G401.6 (cell line): ENCODE data around the gene SLIT1.
"Not testable (repeated sequence)": the region's sequence is repeated elsewhere in the genome, so short reads cannot be mapped to it uniquely, and the experiment has no call there.

Experiments
- FAIRE-seq: peaks from 2 replicates; lab custom pipeline; 2012; peaks lifted over from hg19 to GRCh38; lab: Jason Lieb, UNC

The SLIT1 gene

DNA sequence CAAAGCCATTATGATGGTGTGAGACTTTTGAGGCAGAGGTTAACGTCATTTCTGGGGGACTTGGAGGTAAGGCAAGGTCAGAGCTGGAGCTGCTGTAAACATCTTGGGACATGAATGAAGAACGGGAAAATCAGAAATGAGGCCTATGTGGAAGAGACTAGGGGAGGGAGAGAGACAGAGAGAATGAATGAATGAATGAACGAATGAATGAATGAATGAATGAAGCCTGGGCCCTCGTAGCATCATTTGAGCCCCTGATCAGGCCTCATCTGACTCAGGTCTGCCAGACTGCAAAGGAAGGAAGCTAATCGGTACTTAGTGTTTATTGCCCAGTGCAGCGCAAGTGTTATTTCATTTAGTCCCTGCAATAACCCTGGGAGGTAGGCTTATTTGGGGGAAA lies 79.6 kb downstream of the SLIT1 start:
- no peak for FAIRE-seq

DNA sequence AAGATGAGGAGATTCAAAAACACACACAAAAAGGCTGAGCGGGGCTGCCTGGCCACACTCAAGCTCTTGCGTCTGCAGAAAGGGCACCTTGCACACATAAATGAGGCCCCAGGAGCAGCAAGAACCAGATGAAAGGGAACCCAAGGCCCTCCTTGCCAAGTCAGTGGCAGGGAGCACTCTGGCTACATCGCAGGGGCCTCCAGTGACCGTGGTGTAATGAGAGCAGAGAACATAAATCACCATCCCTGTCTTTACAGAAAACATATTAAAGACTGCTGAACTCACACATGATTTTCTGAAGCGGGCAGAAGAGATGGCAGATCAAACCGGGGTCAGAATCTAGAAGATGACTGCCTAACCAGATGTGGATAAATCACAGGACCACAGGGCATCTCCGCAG lies 80.5 kb downstream of the SLIT1 start:
- FAIRE-seq: no peak

DNA sequence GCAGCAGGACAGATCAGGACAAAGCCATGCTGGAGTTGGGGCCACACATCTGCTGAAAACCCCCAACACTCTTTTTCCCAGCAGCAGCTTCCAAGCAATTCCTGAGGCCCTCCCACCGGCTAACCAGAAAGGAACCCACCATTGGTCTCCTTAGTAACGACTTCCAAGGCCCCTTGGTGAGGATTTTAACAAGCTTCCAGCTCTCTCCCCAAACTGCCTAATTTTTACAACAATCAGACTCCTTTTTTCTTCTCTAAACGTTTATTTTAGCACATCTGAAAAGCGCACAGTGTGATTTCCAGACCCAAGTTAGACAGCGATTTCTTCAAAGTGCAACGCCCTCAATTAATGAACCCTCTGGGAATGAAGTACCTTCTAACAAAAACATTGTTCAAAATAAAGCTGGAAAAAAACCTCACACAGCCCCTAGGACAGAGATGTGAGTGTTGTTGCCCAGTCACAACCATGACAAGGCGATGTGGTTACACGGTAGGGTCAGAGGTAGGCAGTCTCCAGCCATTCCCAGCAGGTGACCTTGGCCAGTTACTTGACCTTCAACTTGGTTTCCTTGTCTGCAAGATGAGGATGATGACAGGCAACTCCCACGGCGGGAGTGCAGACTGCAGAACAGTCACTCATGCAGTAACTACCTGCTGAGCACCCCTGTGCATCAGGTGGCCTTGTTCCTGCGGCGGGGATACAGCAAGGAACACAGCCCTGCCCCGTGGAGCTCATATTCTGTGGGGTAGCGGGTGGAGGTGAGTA lies 82.3 kb downstream of the SLIT1 start:
- FAIRE-seq: no peak

DNA sequence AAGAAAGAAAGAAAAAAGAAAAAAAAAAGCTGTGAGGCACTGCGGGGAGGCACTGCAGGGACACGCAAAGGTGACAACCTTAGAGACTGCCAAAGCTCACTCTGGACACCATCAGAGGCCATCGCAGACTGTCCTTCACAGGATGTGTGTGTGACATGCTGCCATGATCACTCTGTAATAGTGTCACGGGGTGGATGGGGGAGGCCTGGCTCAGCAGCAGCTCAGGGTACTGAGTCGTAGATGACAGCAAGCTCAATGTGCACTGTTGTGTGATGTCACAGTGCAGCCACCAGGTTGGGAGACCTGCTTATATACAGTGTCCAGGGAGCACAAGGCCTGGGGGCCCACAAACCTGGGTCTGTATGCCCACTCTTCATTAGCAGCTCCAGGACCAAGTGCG lies 83.3 kb downstream of the SLIT1 start:
- FAIRE-seq: no peak

DNA sequence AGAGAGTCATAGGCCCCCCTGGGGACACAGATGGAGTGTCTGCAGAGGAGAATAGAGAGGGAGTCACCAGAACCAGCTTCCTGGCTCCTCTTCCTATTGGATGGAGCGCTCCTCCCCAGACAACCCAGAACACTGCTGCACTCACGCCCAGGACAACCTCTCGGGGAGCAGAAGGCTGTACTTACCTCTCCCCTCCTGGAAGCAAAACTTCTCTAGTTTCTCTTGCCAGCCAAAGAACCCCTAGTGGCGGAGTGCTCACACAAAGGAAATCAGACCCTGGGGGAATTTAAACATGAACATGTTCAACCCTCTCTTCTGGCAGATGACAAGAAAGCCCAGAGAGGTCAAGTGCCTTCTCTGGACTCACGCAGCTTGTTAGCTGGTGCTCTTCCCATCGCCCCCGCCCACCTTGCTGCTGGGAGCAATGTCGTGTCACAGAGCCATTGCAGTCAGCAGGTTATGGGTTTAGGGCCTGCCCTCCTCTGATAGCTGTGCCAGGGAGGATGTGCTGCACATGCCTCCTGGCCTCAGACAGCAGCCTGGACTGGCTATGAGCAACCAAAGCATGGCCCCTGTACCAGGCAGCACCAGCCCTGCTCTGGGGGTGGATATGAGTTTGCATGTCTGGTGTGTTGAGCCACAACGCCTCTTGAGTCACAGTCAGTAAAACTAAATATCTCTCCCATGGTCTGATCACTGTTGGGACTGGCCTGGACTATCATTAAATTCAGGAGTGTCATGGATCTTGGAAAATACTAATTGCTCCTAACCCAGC lies 84.4 kb downstream of the SLIT1 start:
- no peak for FAIRE-seq

DNA sequence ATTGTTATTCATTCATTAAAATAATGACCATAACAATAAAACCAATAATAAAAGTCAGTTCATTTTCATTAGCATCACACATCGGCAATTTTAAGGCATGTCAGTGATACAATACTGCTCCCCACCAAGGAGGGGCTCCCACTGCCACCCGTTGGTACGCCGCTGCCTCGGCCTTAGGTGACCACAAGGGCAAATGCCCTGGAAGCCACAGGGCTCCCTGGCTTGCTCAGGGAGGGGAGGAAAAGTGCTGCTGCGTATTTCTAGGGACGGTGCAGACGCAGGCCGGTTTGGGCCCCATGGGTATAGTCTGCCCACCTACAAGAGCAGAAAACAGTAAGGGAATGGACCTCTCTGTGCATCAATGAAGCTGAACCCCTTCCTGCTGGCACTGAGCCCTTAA lies 85.1 kb downstream of the SLIT1 start:
- no peak for FAIRE-seq

DNA sequence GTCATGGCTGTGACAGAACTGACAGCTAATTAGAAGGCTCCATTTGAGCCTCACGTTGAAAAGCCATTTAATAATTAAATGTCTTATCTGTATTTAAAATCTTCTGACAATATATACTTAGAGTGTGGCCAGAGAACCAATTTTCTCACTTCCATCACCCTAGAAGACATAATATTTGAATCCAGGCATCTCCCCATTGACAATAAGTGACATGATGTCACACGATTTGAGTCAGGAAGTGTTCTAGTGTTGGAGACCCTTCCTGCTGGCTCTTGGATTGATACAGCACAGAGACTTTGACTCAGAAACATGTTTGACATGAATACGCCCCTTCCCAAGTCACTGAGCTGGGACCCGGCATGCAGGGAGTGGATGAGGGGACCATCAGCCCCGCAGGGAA lies 85.9 kb downstream of the SLIT1 start:
- FAIRE-seq: no peak

DNA sequence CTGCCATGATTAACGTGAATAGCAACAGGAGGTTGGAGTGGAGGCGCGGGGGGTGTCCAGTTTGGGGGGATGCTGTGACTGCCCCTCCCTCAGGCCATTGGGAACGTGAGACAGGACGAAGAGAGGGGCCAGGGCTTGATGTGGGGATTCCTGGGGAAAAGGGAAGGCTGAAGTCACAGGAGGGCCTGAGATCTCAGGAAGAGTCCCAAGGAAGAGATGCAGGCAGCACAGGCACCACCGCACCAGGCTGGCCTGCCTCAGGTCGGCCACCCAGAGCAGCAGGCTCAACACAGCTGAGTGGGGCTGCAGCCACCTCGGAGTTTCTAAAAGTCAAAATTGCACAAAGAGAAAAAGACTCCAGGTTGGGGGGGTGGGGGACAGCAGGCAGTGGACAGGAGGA lies 86.7 kb downstream of the SLIT1 start:
- FAIRE-seq: no peak

DNA sequence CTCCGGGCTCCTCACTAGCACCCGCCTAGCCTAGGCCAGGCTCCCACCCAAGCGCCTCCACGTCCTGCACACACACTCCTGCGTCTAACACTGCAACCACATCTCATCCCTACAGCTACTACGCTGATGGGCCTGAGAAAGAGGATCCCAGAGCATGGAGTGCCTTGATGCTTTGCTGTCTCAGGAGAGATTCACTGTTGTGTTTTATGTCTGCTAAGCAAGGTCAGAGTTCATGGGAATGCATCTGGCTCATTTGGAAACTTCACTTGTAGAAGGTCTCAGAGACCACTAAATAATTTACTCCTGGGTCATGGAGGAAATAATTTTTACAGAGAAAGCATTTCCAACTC lies 88.7 kb downstream of the SLIT1 start:
- FAIRE-seq: no peak

DNA sequence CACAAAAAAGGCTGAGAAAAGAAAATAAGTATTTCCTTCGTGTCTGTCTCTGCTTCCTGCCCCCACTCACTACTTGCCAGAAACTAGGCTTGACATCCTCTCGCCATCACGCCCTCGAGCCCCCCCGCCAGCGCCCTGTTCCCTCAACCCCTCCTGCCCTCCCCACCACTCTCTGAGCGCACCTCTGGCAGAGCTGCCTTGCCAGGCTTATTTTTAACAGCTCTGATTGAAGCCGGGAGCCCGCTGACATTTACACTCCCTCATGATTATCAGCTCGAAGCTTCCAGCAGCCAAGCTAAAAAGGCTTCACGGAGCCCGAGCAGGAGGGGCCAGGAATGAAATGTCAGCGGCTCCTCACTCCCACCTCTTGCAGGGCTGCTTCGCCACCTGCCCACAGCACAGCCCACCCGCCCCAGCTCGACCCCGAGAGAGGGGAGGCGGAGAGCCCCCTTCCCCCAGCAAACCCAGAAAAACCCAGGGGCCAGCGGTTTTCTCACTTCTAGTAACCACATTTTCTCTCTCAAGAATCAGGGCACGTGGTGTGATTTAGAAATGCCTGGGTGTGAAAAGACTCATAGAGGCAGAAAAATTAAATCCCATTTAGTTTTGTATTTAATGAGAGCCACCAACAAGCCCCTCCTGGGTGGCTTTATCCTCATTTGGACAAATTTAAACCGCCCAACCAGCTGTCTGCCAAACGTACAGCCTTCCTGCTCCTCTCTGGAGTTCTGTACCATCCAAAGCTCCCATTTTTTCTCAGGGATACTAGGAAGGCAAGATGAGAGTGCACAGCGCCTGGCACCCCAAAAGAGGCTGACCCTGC lies 89.3 kb downstream of the SLIT1 start:
- FAIRE-seq: no peak

DNA sequence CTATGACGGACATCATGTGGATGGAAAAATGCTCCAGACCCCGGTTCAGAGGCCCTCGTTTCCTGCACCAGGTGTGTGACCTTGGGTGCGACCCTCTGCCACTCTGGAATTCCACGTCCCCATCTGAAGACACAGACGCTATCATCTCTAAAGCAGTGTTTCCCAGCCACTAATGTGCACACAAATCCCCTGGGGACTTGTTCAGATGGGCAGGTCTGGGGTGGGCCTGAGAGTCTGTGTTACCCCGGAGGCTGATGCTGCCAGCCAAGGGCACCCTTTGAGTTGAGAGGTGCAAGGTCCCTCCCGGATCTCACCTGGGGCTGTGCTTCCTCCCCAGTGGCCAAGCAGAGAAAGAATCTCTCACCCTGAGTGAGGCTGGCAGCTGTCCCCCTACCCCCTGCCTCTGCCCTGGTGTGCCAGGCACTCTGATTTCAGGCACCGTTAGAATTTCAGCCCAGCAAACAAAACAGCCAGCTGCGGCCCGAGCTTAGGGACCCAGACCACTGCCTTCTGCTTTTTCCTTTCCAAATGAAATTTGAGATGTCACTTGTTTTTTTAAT lies 90.0 kb downstream of the SLIT1 start:
- no peak for FAIRE-seq

DNA sequence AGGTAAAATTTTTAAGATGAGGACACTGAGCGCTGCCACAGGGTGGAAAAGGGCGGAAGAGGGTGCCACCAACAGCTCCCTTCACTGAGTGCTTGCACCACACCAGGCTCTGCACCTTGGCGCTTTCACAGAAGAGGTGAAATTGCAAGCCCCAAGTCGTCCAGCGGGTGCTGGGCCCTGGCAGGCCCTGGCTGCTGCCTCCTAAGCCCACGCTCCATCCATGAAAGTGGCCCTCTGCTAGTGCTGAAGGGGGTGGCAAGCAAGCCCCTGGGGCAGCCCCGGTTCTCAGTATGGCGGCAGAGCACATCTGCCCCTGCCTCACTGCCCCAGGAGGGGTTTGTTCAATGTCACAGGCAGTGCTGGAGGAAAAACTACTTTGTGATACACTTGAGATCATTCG lies 95.1 kb downstream of the SLIT1 start:
- FAIRE-seq: no peak

DNA sequence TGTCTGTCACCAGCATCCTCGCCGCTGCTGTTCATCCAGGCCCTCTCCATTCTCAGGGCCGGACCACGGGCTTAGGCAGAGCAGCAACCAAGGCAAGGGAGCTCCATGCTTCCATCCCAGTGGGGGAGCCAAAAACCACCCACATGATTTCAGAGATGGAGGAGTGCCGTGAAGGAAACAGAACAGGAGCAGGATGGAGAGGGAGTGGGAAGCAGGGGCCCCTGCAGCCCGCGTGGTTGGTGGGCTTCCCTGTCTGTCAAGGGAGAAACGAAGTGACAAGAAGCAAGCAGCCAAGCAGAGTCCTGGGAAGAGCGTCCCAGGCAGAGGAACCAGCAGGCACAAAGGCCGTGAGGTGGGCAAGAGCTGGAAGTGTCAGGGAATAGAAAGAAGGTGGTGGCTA lies 95.7 kb downstream of the SLIT1 start:
- no peak for FAIRE-seq

DNA sequence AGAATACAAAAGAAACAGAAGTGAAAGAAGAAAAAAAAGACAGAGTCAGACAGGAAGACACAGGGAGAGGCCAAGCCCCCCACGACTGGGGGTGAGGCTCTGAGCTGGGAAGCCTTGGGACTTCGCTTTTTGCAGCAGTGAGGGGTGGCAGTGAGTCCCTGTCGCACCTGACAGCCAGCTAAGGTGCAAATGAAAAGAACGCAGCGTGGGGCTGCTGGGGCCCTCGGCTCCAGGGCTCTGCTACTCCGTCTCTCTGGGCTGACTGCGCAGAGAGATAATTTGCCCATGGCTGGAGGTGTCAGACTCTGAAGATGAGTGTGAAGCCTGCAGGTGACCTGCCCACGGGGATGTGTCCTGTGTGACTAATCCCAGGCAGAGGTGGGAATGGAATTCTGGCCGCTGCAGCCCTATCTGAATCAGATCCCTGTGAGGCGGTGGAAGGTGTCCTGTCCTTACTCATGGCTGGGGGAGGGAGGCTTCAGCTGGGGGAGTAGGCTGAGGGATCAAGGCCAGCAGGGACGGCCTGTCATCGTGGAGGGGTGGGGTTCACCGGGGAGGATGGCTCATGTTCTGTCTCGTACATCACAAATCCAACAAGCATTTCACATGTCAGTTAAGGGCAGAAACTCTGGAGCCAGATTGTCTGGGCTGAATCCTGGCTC lies 96.4 kb downstream of the SLIT1 start:
- FAIRE-seq: no peak

DNA sequence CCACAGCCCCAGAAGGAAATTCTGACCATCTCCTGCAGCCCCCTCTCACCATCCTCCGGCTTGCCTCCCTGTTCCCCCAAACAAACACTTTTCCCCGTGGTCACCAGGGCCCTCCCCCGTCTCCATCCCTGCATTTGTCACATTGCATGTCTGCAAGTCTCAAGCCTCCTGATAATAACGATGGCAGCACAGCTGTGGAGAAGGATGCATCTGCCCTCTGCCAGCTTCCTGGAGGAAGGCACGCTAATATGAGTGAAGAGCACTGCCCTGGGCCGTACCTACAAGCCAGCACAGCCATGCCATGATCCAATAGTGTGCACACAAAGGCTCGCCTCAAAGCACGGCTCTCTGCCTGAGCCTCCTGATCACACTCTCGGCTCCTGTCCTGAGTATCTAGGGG lies 98.5 kb downstream of the SLIT1 start:
- FAIRE-seq: no peak

DNA sequence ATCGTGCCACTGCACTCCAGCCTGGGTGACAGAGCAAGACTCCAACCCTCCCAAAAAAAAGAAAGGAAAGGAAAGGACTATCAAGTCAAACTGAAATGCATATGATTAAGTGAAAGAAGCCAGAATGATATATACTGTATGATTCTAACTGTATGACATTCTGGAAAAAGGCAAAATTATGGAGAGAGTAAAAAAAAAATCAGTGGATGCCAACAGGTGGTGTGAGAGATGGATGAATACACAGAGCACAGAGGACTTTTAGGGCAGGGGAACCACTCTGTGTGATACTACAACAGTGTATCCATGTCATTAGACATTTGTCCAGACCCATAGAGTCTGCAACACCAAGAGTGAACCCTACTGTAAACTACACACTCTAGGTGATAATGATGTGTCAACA lies 99.2 kb downstream of the SLIT1 start:
- no peak for FAIRE-seq

DNA sequence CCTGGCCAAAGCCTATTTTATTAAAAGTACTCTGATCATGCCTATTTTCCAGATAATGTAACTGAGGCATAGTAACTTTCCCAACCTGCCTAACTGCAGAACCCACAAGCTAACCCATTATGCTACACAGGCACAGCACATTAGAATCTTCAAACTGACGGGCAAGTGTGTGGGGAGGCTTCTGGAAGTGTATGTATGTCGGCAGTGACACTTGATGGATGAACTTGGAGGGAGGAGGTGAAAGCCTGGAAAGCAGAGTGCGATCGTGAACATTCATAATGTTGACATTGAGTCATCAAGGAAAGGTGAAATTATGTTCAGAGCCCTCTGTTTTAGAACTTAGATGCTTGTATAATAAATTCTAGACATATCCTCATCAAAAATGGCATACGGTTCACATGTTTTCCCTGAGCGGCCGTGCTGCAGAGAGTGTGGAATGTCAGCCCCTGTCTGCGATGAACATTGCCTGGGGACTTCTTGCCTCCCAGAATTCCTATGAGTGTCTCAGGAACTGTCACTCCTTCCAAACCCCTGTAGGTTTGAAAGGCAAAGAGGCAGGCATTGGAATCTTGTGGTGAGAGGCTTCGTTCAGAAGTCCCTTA lies 102.4 kb downstream of the SLIT1 start:
- FAIRE-seq: no peak

DNA sequence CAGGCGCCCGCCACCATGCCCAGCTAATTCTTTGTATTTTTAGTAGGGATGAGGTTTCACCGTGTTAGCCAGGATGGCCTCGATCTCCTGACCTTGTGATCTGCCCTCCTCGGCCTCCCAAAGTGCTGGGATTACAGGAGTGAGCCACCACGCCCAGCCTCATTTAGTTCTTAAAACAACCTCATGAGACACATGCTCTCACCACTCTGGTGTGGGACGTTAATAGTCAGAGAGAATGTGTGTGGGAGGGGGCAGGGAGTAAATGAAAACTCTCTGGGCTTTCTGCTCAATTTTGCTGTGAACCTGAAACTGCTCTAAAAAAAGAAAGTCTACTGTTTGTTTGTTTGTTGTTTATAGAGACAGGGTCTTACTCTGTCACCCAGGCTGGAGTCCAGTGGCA lies 103.2 kb downstream of the SLIT1 start:
- FAIRE-seq: not testable (repeated sequence)

DNA sequence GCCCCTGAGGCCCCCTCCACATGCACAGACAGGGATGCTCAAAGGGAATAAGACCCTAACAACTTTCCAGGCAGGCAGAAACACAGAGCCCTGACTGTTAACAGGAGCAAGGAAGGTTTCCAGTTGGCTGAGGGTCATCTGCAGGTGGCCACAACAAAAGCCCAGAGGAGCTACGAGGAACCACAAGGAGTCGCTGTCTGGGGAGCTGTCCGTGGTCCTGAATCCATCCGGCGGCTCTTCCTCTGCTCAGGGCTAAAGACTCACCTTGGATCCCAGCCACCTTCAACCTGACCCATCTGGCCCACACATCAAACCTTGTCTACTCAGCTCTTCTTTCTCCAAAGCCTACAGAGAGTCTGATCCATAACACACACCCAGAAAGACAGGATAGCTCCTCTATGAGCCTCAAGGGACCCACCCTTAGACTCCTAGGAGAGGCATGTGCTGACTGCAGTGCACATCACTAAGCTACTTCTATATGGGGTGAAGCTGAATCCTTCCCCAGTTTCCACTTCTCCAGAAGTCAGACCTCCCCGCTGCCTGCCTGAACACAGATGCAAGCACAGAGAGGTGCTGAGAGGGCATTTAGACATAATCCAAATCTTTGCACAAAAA lies 104.0 kb downstream of the SLIT1 start:
- no peak for FAIRE-seq

DNA sequence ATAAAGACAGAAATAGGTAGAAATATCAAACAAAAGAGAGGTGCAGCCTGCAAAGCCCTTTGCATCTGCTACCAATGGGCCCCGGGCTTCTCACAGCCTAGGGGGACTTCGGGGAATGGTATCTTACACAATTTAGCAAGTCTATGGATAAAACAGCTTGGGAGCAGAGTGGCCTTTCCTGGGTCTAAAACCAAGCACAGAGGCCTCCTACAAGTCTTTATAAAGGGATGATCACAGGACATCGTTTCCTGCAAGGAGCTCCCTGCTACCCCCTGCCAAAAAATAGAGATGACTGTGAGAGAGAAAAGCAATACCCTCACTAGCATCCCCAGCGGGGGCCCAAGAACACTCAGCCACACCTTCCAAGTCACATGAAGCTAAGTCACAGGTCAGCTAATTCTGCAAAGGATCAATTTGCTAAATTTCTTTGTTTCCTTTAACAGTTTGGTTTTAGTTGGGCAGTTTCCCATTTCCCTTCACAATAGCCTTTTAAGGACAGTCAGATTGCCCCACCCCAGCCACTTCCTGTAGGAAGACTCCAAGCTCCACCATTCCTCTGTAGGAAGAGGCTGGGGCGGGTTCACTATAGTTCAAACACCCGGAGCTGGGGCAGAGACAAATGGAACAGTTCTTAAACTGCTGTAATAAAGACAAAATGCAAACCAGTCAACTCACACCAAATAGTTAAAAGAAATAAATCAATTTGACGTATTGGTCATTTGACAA lies 105.5 kb downstream of the SLIT1 start:
- no peak for FAIRE-seq

DNA sequence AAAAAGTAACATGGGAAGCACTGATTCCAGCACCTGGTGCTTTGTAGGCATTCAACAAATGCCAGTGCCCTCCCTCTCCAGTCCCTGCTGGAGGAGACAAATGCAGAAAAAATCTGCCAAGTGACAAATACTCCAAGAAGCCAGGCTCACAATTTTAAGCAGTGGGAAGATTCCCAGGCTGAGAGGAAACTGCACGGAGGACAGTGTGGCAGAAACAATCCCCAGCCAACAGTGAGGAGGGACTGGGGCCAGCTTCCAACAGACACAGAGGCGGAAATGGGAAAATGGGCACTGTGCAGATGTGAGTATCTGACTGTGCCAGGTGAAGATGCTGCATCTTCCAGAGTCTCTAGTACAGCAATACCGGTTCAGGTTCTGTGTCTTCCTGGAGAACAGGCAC lies 106.3 kb downstream of the SLIT1 start:
- no peak for FAIRE-seq
